Astrocyte (in vitro differentiated cells and primary cell): ENCODE measurements around the gene PRSS57. TPM values are rescaled to one million over a fixed set of nuclear protein-coding genes. Genes with fewer than 3 reads are reported as not detected.
A peak's percentile ranks its signal among the peaks of the same experiment; 100 is the strongest.

Experiments used
- DNase-seq: peaks from one replicate; pipeline ENCODE4 v3.0.0-alpha.2; 2010; ENCODE audit warnings: low read depth
- FAIRE-seq: peaks from 2 replicates; lab custom pipeline; 2011; peaks lifted over from hg19 to GRCh38; lab: Jason Lieb, UNC
- H2AFZ ChIP-seq: 2 replicates; pipeline ENCODE4 v1.6.0; 2012; ENCODE audit warnings: low read depth, low read length, inconsistent platforms
- H3K27ac ChIP-seq: 2 replicates; pipeline ENCODE4 v1.5.1; 2011; ENCODE audit warnings: low read depth, low read length, inconsistent platforms
- H3K27me3 ChIP-seq: 2 replicates; pipeline ENCODE4 v1.6.0; 2011; ENCODE audit warnings: low read length, inconsistent platforms; ENCODE audit not compliant: insufficient read depth
- H3K36me3 ChIP-seq: 2 replicates; pipeline ENCODE4 v1.5.1; 2011; ENCODE audit warnings: low read length, inconsistent platforms; ENCODE audit not compliant: insufficient read depth
- H3K4me1 ChIP-seq: 2 replicates; pipeline ENCODE4 v1.5.1; 2011; ENCODE audit warnings: low read length, inconsistent platforms; ENCODE audit not compliant: insufficient read depth
- H3K4me2 ChIP-seq: 2 replicates; pipeline ENCODE4 v1.6.0; 2012; ENCODE audit warnings: low read length, inconsistent platforms
- H3K4me3 ChIP-seq: 2 replicates; pipeline ENCODE4 v1.5.1; 2011; ENCODE audit warnings: low read depth, mild to moderate bottlenecking, low read length, inconsistent platforms; ENCODE audit not compliant: insufficient read depth
- H3K79me2 ChIP-seq: 2 replicates; pipeline ENCODE4 v1.6.0; 2012; ENCODE audit warnings: mild to moderate bottlenecking, low read length, inconsistent platforms; ENCODE audit not compliant: insufficient read depth
- H3K9ac ChIP-seq: 2 replicates; pipeline ENCODE4 v1.6.0; 2012; ENCODE audit warnings: mild to moderate bottlenecking, low read length, inconsistent platforms
- H3K9me3 ChIP-seq: 2 replicates; pipeline ENCODE4 v1.5.1; 2012; ENCODE audit warnings: low read depth, mild to moderate bottlenecking, low read length, inconsistent platforms; ENCODE audit not compliant: insufficient read depth
- H4K20me1 ChIP-seq: 2 replicates; pipeline ENCODE4 v1.6.0; 2012; ENCODE audit warnings: low read length, inconsistent platforms; ENCODE audit not compliant: insufficient read depth
- H3K27ac Mint-ChIP-seq: one replicate; pipeline ENCODE4 v1.8.0; 2021; ENCODE audit warnings: mild to moderate bottlenecking, mixed read lengths; ENCODE audit not compliant: unreplicated experiment
- H3K27me3 Mint-ChIP-seq: one replicate; pipeline ENCODE4 v1.8.0; 2021; ENCODE audit warnings: low read depth, mixed read lengths; ENCODE audit not compliant: unreplicated experiment
- H3K36me3 Mint-ChIP-seq: one replicate; pipeline ENCODE4 v1.8.0; 2021; ENCODE audit warnings: low read depth, mixed read lengths; ENCODE audit not compliant: unreplicated experiment
- H3K4me1 Mint-ChIP-seq: one replicate; pipeline ENCODE4 v1.8.0; 2021; ENCODE audit warnings: low read depth, mixed read lengths; ENCODE audit not compliant: unreplicated experiment
- H3K4me3 Mint-ChIP-seq: one replicate; pipeline ENCODE4 v1.8.0; 2021; ENCODE audit warnings: mild to moderate bottlenecking, moderate library complexity, mixed read lengths; ENCODE audit not compliant: unreplicated experiment
- H3K9me3 Mint-ChIP-seq: one replicate; pipeline ENCODE4 v1.8.0; 2021; ENCODE audit warnings: mild to moderate bottlenecking, mixed read lengths; ENCODE audit not compliant: unreplicated experiment
- CTCF ChIP-seq: IDR thresholded peaks from 2 replicates; pipeline ENCODE4 v1.5.1; 2011; ENCODE audit warnings: low read depth, mild to moderate bottlenecking, inconsistent platforms, low read length, moderate library complexity; ENCODE audit not compliant: insufficient read depth
- EZH2 ChIP-seq: IDR thresholded peaks from 2 replicates; pipeline ENCODE4 v1.6.1; 2012; ENCODE audit warnings: mild to moderate bottlenecking, low read length, inconsistent platforms; ENCODE audit not compliant: insufficient read depth
- total RNA-seq: library from RNA; stranded (reverse); gene quantifications from 2 replicates; pipeline ENCODE4 v1.2.1, GENCODE V29; 2021

PRSS57 gene
- total RNA-seq, 1 donor from 2014 or later, result not detected

GRCh38 chr19:664913-665443 is 30.3 kb downstream of the PRSS57 start:
- Histone ChIP-seq H3K36me3 (no peaks in the 10 kb centered on the region), H3K9ac (no peak overlapping the region), H3K27me3 (no peaks in the 10 kb centered on the region), H3K9me3 (peaks cover 3% of the 10 kb centered on the region), H3K79me2 (peaks cover 33% of the 10 kb centered on the region), H3K27ac (no peak overlapping the region), H2AFZ (peak overlapping the region; percentile 77), H3K4me1 (peaks cover 26% of the 10 kb centered on the region), H3K4me3 (no peak overlapping the region), H3K4me2 (peak overlapping the region; percentile 74), H4K20me1 (peaks cover 21% of the 10 kb centered on the region)
- Mint-ChIP-seq H3K27ac (no peak overlapping the region), H3K4me1 (peaks cover 5% of the 10 kb centered on the region), H3K27me3 (no peaks in the 10 kb centered on the region), H3K9me3 (peaks cover 10% of the 10 kb centered on the region), H3K4me3 (peak overlapping the region; percentile 79), H3K36me3 (peaks cover 8% of the 10 kb centered on the region)
- no peak for FAIRE-seq
- peak; percentile 46 for DNase-seq
- TF ChIP-seq EZH2 (no peak), CTCF (peak; percentile 72)

GRCh38 chr19:663682-664117 is 31.6 kb downstream of the PRSS57 start:
- Mint-ChIP-seq H3K4me3 (peak overlapping the region; percentile 79), H3K9me3 (peaks cover 5% of the 10 kb centered on the region), H3K27me3 (no peaks in the 10 kb centered on the region), H3K4me1 (peaks cover 5% of the 10 kb centered on the region), H3K36me3 (peaks cover 5% of the 10 kb centered on the region), H3K27ac (peak overlapping the region; percentile 28)
- DNase-seq, result peak; percentile 16
- H3K9me3 ChIP-seq, result peaks cover 3% of the 10 kb centered on the region
- H3K36me3 ChIP-seq, result no peaks in the 10 kb centered on the region
- H3K27me3 ChIP-seq, result no peaks in the 10 kb centered on the region
- H3K9ac ChIP-seq, result peak overlapping the region; percentile 81
- peak overlapping the region; percentile 65 for H3K27ac ChIP-seq
- no peak for FAIRE-seq
- peak overlapping the region; percentile 52 for H3K4me3 ChIP-seq
- no peak for TF ChIP-seq EZH2
- TF ChIP-seq CTCF, result no peak
- peak overlapping the region; percentile 91 for H3K4me2 ChIP-seq
- H4K20me1 ChIP-seq, result peaks cover 34% of the 10 kb centered on the region
- H2AFZ ChIP-seq, result peak overlapping the region; percentile 95
- peaks cover 30% of the 10 kb centered on the region for H3K4me1 ChIP-seq
- H3K79me2 ChIP-seq, result peaks cover 46% of the 10 kb centered on the region

GRCh38 chr19:662962-663681 is 32.1 kb downstream of the PRSS57 start, which contains the start of gene RNF126:
TSS of gene RNF126 (minus strand) at chr19:663214. CDS start at chr19:663121, 93 bp downstream.
- H3K9ac ChIP-seq, result peak within 1 kb of the TSS; percentile 95
- Mint-ChIP-seq H3K4me1 (peaks cover 5% of the 10 kb centered on the region), H3K27ac (peak within 1 kb of the TSS; percentile 81), H3K27me3 (no peaks in the 10 kb centered on the region), H3K36me3 (peaks cover 4% of the 10 kb centered on the region), H3K9me3 (peaks cover 2% of the 10 kb centered on the region), H3K4me3 (peak within 1 kb of the TSS; percentile 90)
- H2AFZ ChIP-seq, result peak within 1 kb of the TSS; percentile 95
- H3K79me2 ChIP-seq, result peaks cover 52% of the 10 kb centered on the region
- peak within 1 kb of the TSS; percentile 78 for H3K27ac ChIP-seq
- H3K4me1 ChIP-seq, result peaks cover 30% of the 10 kb centered on the region
- H3K4me3 ChIP-seq, result peak within 1 kb of the TSS; percentile 70
- H3K36me3 ChIP-seq, result no peaks in the 10 kb centered on the region
- DNase-seq (peak; percentile 71), FAIRE-seq (no peak)
- no peak for TF ChIP-seq CTCF
- no peak for TF ChIP-seq EZH2
- peaks cover 3% of the 10 kb centered on the region for H3K9me3 ChIP-seq
- peak within 1 kb of the TSS; percentile 93 for H3K4me2 ChIP-seq
- H3K27me3 ChIP-seq, result no peaks in the 10 kb centered on the region
- H4K20me1 ChIP-seq, result peaks cover 40% of the 10 kb centered on the region
